AG09319 (cell line): ENCODE results near the gene CMTM4.
A peak's percentile ranks its signal among the peaks of the same experiment; 100 is the strongest.

Source experiments
- DNase-seq: peaks from one replicate; pipeline ENCODE4 v3.0.0-alpha.2; 2010; ENCODE audit warnings: low read depth; ENCODE audit errors: extremely low read depth
- TF ChIP-seq, protein P1 (sequence below): IDR thresholded peaks from 2 replicates; pipeline ENCODE4 v1.5.1; 2011; ENCODE audit warnings: low read depth, mild to moderate bottlenecking, inconsistent platforms, low read length, moderate library complexity

The CMTM4 gene

DNA sequence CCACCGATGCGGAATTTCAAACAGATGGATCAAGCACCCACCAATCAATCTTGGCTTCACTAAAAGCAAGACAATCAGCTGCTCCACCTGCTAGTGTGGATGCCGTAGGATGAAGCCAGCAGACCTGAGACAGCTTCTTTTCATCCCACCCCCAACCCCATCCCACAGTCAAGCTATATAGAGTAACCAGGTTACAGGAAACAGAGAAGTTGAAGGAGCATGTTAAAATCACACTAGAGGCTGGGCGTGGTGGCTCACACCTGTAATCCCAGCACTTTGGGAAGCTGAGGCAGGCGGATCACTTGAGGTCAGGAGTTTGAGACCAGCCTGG lies 37.7 kb downstream of the CMTM4 start:
- no peak for DNase-seq
- TF ChIP-seq, protein P1, sequence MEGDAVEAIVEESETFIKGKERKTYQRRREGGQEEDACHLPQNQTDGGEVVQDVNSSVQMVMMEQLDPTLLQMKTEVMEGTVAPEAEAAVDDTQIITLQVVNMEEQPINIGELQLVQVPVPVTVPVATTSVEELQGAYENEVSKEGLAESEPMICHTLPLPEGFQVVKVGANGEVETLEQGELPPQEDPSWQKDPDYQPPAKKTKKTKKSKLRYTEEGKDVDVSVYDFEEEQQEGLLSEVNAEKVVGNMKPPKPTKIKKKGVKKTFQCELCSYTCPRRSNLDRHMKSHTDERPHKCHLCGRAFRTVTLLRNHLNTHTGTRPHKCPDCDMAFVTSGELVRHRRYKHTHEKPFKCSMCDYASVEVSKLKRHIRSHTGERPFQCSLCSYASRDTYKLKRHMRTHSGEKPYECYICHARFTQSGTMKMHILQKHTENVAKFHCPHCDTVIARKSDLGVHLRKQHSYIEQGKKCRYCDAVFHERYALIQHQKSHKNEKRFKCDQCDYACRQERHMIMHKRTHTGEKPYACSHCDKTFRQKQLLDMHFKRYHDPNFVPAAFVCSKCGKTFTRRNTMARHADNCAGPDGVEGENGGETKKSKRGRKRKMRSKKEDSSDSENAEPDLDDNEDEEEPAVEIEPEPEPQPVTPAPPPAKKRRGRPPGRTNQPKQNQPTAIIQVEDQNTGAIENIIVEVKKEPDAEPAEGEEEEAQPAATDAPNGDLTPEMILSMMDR = no peak

DNA sequence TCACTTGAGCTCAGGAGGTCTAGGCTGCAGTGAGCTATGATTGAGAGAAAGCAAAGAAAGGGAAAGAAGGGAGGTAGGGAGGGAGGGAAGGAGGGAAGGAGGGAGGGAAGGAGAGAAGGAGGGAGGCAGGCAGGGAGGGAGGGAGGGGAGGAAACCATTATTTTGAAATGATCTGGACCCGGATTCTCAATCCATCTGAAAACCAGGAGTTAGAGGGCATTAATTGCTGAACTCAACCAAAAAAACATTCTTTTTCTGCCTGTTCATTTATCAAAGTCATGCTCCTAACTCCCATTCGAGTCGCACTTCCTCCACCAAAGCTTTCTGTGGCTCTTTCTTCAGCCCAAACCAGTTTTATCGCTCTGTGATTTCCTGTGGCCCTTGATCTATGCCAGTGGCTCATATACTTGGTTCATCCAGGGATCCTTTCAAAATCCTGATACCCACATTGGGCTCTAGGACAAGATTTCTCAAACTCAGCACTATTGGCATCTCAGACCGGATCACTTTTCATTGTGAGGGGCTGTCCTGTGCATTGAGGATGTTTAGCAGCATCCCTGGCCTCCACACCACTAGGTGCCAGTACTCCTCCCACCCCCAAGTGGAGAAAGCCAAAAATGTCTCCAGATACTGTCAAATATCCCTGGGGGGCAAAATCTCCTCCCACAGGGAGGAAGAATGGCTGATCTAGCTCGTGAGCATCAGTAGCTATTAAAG lies 38.2 kb downstream of the CMTM4 start:
- no peak for DNase-seq
- TF ChIP-seq, protein P1 = no peak

DNA sequence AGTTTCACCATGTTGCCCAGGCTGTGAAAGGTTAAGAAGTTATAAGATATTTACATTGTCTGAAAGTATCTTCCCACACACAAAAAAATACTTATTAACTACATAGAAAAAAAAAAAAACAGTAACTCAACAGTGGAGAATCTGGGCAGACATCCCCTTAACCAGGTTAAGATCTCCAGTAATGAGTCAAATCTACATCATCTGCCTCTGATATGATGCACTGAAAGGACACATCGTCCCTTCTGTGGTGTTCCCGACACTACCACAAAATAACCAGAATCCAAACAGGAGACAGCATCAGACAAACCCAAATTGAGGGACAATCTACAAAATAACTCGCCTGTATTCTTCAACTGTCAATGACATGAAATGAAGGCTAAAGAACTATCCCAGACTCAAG lies 40.0 kb downstream of the CMTM4 start:
- TF ChIP-seq, protein P1 = no peak
- DNase-seq = no peak

DNA sequence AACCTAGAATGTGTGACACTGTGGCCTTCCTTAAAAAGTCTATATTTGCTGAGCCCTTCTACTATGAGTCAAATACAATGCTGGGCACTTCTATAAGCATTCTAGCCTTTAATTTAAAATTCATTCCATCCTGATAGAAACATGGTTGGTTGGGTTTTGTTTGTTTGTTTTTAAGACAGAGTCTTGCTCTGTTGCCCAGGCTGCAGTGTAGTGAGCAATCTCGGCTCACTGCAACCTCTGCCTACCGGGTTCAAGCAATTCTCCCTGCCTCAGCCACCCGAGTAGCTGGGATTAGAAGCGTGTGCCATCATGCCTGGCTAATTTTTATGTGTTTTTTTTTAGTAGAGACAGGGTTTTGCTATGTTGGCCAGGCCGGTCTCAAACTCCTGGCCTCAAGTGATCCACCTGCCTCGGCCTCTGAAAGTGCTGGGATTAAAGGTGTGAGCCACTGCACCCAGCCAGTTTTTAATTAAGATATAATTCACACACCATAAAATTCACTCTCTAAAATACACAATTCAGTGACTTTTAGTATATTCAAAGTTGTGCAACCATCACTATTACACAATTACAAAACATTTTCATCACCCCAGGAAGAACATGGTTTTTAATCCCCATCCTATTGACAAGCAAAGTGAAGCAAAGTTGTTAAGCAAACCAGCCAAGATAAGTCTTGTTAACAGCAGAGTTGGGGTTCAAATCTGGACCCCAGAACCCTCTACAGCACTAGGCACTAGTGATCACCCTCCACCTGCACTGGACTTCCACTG lies 42.8 kb downstream of the CMTM4 start:
- TF ChIP-seq, protein P1 = no peak
- DNase-seq = no peak

DNA sequence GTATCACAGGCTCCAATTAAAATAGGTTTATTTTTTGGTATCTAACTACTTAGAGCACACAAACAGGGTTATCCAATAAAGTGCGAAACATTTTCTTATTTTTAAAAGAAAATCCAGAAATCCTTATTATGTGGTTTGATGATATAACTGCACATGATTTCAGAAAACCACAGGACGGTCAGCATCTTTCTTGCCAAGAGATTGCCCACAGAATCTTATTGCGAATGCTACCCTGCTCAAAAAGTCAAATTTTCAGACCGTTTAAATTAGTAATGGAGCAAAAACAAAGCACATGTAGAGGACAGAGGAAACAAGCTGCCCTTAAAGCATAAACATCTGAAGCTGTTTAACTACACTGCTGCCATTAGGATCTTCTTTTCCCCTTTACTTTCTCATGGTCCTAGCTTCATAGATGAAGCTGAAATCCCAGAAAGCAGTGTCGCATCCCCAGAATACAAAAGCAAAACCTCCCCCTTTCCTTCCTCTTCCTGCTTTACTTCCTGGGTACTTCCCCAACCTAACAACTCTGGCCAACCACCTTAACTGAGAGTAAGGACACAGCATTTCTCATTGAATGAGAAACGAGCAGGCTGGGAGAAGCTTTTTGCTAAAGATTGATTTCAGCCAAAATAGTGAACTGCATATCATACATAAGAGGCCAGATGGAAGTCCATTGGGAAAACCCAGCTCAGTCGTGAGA lies 43.7 kb downstream of the CMTM4 start:
- peak; percentile 16 for DNase-seq
- TF ChIP-seq, protein P1 = no peak

DNA sequence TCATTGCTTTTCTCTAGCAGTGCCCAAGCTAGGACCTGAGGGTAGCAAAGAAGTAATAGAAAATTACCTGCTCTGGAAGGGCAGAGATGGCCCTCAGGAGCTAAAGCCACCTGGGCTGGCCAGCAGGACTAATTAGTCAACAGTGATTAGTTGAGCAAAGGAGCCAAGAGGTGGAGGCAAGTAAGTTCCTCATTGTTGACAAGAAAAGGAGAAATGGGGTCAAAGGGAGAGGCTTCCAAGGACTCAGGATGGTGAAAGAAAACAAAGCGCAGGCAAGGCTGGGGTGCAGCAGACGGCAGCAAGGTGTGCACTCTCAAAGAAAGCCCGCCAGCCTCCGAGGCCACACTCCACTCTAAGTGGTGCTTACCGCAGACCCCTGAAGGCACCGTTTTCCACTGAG lies 44.6 kb downstream of the CMTM4 start:
- TF ChIP-seq, protein P1 = no peak; the same call in 1 of the 2 replicates
- no peak for DNase-seq

DNA sequence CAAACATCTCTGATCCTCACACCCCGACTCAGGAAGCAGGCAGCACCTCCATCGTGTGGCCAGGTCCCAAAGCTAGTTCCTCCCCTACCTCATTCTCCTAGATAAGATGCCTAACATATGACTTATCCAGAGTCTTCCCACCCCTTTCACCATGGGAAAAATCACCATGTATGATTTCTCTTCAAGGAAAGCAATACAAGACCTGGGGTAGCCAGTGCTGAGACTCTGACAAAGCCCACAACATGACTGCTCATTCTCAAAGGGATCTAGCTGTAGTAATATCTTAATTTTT lies 45.1 kb downstream of the CMTM4 start:
- TF ChIP-seq, protein P1 = no peak
- no peak for DNase-seq
